ENCODE measurements around the gene GRIN1.

Gene GRIN1

DNA sequence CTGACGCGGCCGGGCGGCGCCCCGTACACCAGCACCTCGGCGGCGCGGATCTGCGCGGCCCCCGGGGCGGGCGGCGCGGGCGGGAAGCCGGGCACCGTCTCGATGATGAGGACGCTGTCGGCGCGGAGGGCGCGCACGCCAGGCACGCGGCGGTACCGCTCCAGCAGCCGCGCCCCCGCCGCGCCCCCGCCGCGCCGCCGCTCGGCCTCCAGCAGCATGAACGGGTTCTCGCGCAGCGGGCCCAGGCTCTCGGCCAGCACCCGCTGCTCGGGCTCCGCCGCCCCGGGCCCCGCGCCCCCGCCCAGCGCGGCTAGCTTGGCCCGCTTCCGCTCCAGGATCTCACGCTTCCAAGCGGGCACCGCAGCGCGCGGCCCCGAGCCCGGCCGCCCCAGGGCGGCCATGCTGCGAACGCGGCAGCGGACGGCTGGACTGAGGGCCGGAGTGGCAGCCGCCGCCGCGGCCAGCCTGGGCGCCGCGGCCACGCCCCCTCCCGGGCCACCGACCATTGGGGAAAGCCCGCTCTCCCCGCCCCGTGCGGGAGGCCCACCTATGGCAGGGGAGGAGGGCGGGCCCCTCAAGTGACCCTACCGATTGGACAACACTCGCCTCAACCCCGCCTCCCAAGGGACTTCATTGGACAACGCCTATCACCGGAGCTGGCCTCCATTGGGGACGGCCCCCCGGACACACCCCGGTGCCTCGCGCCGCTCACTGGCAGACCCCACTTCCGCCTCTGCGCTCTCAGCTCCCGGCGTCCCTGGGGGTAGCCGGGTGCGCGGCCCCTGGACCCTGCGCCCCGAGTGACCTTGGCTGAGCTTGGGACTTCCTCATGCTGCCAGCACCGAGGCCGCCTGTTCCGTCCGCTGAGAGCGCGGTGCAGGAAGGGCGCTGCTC, 61.6 kb downstream of the GRIN1 start, which contains the start of gene TPRN:
TPRN (minus strand) TSS at position 431 of the 894 bp plus-strand sequence; CDS start at position 401, 30 bp downstream.
- Histone ChIP-seq H3K27me3 (no peaks in the 10 kb centered on the region), H3K9me3 (no peaks in the 10 kb centered on the region), H3K4me3 (ENCODE audit: low read depth, low read length) (peak within 1 kb of the TSS; percentile 74), H3K4me1 (peaks cover 9% of the 10 kb centered on the region), H3K36me3 (no peaks in the 10 kb centered on the region; the same call in 1 of the 2 replicates)
- DNase-seq: peak; percentile 100
- TF ChIP-seq CTCF (IDR thresholded peaks at IDR 0.05; ENCODE audit: low read depth, low read length): no peak

GRCh38 chr9:137201205-137201868, 62.4 kb downstream of the GRIN1 start:
- H3K4me1 ChIP-seq: peaks cover 9% of the 10 kb centered on the region
- TF ChIP-seq CTCF (IDR thresholded peaks at IDR 0.05; ENCODE audit: low read depth, low read length): no peak
- H3K9me3 ChIP-seq: no peaks in the 10 kb centered on the region
- H3K27me3 ChIP-seq: no peaks in the 10 kb centered on the region
- no peaks in the 10 kb centered on the region for H3K36me3 ChIP-seq
- H3K4me3 ChIP-seq (ENCODE audit: low read depth, low read length): peak overlapping the region; percentile 74
- DNase-seq: no peak

DNA sequence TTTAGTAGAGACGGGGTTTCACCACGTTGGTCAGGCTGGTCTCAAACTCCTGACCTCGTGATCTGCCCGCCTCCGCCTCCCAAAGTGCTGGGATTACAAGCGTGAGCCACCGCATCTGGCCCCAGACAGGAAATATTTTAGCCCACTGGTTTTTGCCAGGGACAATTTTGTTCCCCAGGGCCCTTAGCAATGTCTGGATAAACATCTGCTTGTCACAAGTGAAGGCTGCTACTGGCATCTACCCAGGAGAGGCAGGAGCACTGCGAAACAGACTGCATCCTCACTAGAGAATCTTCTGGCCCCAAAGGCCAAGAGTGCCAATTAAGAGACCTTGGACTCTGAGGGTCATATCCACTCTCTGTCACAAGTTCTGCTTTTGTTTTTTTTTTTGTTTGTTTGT, 64.0 kb downstream of the GRIN1 start:
- no peak for TF ChIP-seq CTCF (IDR thresholded peaks at IDR 0.05; ENCODE audit: low read depth, low read length)
- Histone ChIP-seq H3K36me3 (no peaks in the 10 kb centered on the region), H3K4me1 (peaks cover 9% of the 10 kb centered on the region), H3K9me3 (no peaks in the 10 kb centered on the region), H3K27me3 (no peaks in the 10 kb centered on the region), H3K4me3 (ENCODE audit: low read depth, low read length) (no peak overlapping the region)
- DNase-seq: peak; percentile 80

DNA sequence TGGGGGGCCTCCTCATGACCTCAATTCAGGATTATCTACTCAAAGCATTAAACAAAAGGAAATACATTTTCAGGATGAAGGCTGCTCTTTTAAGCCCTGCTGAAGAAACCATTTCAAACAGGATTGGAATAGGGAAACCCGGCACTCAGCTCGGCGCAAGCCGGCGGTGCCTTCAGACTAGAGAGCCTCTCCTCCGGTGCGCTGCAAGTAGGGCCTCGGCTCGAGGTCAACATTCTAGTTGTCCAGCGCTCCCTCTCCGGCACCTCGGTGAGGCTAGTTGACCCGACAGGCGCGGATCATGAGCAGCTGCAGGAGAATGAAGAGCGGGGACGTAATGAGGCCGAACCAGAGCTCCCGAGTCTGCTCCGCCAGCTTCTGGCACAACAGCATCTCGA, 65.8 kb downstream of the GRIN1 start:
- TF ChIP-seq CTCF (IDR thresholded peaks at IDR 0.05; ENCODE audit: low read depth, low read length): no peak
- peaks cover 6% of the 10 kb centered on the region for H3K4me1 ChIP-seq
- peak overlapping the region; percentile 98 for H3K4me3 ChIP-seq (ENCODE audit: low read depth, low read length)

GRCh38 chr9:137205126-137206069, 66.4 kb downstream of the GRIN1 start, which contains the start of the genes NDOR1 and TMEM203:
Gene NDOR1, plus strand, starts transcription at chr9:137205700. Its CDS starts 78 bp downstream, at chr9:137205778.
Gene TMEM203, minus strand, starts transcription at chr9:137205648. Its CDS starts 234 bp downstream, at chr9:137205414.
- DNase-seq: peak; percentile 94
- H3K9me3 ChIP-seq: no peaks in the 10 kb centered on the region
- TF ChIP-seq CTCF (IDR thresholded peaks at IDR 0.05; ENCODE audit: low read depth, low read length): no peak
- H3K4me3 ChIP-seq (ENCODE audit: low read depth, low read length): peak within 1 kb of the TSS; percentile 98
- H3K27me3 ChIP-seq: no peaks in the 10 kb centered on the region
- peaks cover 6% of the 10 kb centered on the region for H3K4me1 ChIP-seq
- H3K36me3 ChIP-seq: no peaks in the 10 kb centered on the region

More for the DNA sequence above, 65.8 kb downstream of the GRIN1 start:
- no peaks in the 10 kb centered on the region for H3K27me3 ChIP-seq
- H3K9me3 ChIP-seq: no peaks in the 10 kb centered on the region
- H3K36me3 ChIP-seq: no peaks in the 10 kb centered on the region
- no peak for DNase-seq

Data from BE2C (cell line).